Smooth muscle cell of the coronary artery (primary cell): ENCODE data around the gene OR4D9. TPM values are rescaled to one million over a fixed set of nuclear protein-coding genes. Genes with fewer than 3 reads are reported as not detected.

Source experiments
- total RNA-seq: library from RNA; depleted of rRNA; stranded (reverse); fragments of >200 nt; gene quantifications from 2 replicates; pipeline ENCODE4 v1.2.3, GENCODE V29; 2014; ENCODE audit warnings: low replicate concordance

The OR4D9 gene
- total RNA-seq = not detected in 2 replicates

GRCh38 chr11:59510941-59511589 is at the start of gene OR4D9:
TSS of gene OR4D9 (plus strand) at chr11:59511539. CDS start at chr11:59514913, 3,374 bp downstream.

DNA sequence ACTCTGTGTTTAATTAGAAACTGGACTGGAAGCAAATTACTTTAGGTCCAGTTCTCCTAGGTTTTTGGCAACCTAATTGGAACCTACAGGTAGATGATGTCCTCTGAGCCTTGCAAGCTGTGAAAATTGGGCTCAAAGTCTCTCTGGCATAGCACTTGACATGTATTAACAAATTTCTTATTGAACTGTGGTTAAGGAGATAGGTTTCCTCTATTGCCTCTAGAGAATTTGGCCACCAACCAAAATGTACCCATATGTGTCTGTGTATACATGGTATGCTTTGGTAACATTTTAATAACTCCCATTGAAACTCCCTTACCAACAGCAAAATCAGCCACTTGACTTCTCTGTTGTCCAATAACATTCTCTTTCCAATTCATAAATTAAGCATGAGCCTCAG is 38.3 kb upstream of the OR4D9 start, which contains the start of gene OR4D10:
TSS of gene OR4D10 (plus strand) at position 301 of the 400 bp plus-strand sequence. CDS start 4,115 bp downstream, outside the sequence.

GRCh38 chr11:59503276-59503675 is 8.1 kb upstream of the OR4D9 start, which contains the start of gene OR4D11:
TSS of gene OR4D11 (plus strand) at chr11:59503576. CDS start at chr11:59503576, 0 bp downstream.

Other genes with a start within 250 kb of the OR4D9 start
- gene OR5AN1, start 152.6 kb upstream of the OR4D9 start, total RNA-seq = not detected in 2 replicates
- not detected in 2 replicates for gene OR5A2, start 85.1 kb upstream of the OR4D9 start, total RNA-seq
- not detected in 2 replicates for gene OR5A1, start 75.1 kb upstream of the OR4D9 start, total RNA-seq
- not detected in 2 replicates for gene OR4D6, start 54.6 kb upstream of the OR4D9 start, total RNA-seq
- gene OR4D10, start 38.2 kb upstream of the OR4D9 start, total RNA-seq = not detected in 2 replicates
- not detected in 2 replicates for gene OR4D11, start 8.0 kb upstream of the OR4D9 start, total RNA-seq
- 19.4 and 35.2 TPM in 2 replicates for gene OSBP, start 104.2 kb downstream of the OR4D9 start, total RNA-seq
- gene PATL1, start 157.5 kb downstream of the OR4D9 start, total RNA-seq = 3.3 and 3.9 TPM in 2 replicates
- gene OR10V1, start 202.3 kb downstream of the OR4D9 start, total RNA-seq = not detected in 2 replicates
- gene STX3, start 243.8 kb downstream of the OR4D9 start, total RNA-seq = 18.5 and 18.7 TPM in 2 replicates